Right atrium auricular region (tissue), 2 donors: ENCODE measurements around the gene YPEL1. TPM values are rescaled to one million over a fixed set of nuclear protein-coding genes. Genes with fewer than 3 reads are reported as not detected.
"Not testable (repeated sequence)": the region's sequence is repeated elsewhere in the genome, so short reads cannot be mapped to it uniquely, and the experiment has no call there.

Experiments
- DNase-seq: peaks from one replicate; pipeline ENCODE4 v3.0.0-alpha.2; 2019; ENCODE audit warnings: low spot score
- H3K27ac ChIP-seq, 2 donors: fragments of 200-600 bp; sonication (generic); 1 replicate in 1 of 2; 2 replicates in 1 of 2; pipeline ENCODE4 v1.5.1; 2016 to 2019
- H3K27me3 ChIP-seq, 2 donors: fragments of 200-600 bp; sonication (generic); one replicate each; pipeline versions ENCODE4 v1.5.1 to v1.6.0; 2017 to 2019
- H3K36me3 ChIP-seq: fragments of 200-600 bp; sonication (generic); one replicate; pipeline ENCODE4 v1.5.1; 2016
- H3K4me1 ChIP-seq, 2 donors: fragments of 200-600 bp; sonication (generic); one replicate each; pipeline versions ENCODE4 v1.5.1 to v1.6.0; 2017 to 2019
- H3K4me3 ChIP-seq, 2 donors: fragments of 200-600 bp; sonication (generic); 1 replicate in 1 of 2; 2 replicates in 1 of 2; pipeline ENCODE4 v1.5.1; 2017 to 2019; ENCODE audit warnings: mild to moderate bottlenecking in 1 of 2, moderate library complexity in 1 of 2
- H3K9me3 ChIP-seq, 2 donors: fragments of 200-600 bp; sonication (generic); one replicate each; pipeline ENCODE4 v1.5.1; 2019
- CTCF ChIP-seq, 2 donors: fragments of 200-600 bp; sonication (generic); IDR thresholded peaks; one replicate each; pipeline ENCODE4 v1.5.1; 2019; ENCODE audit warnings: antibody characterized with exemption in 2 of 2
- total RNA-seq, 2 donors: library from RNA; depleted of rRNA; stranded (reverse); fragments of >200 nt; gene quantifications; one replicate each; pipeline ENCODE4 v1.1.0, GENCODE V29; 2016

YPEL1 gene
- total RNA-seq, 2 donors from 2014 or later = 5.0 to 11.5 TPM

- DNase-seq = no peak
- H3K27me3 ChIP-seq = no peaks in the 10 kb centered on the region
- TF ChIP-seq CTCF (IDR thresholded peaks at IDR 0.05) = no peak
- H3K4me1 ChIP-seq = no peaks in the 10 kb centered on the region
- H3K36me3 ChIP-seq = no peaks in the 10 kb centered on the region
- H3K9me3 ChIP-seq = no peaks in the 10 kb centered on the region
- no peak overlapping the region for H3K27ac ChIP-seq
- H3K4me3 ChIP-seq = no peak overlapping the region
Observed at GRCh38 chr22:21725956-21726649, 9.5 kb downstream of the YPEL1 start.

- not testable (repeated sequence) for H3K9me3 ChIP-seq, DNase-seq, H3K4me1 ChIP-seq, H3K36me3 ChIP-seq, H3K4me3 ChIP-seq, H3K27ac ChIP-seq, H3K27me3 ChIP-seq
Observed at GRCh38 chr22:21724496-21724895, 11.1 kb downstream of the YPEL1 start.

- H3K27me3 ChIP-seq, H3K27ac ChIP-seq, DNase-seq, H3K4me3 ChIP-seq, H3K9me3 ChIP-seq, H3K36me3 ChIP-seq, H3K4me1 ChIP-seq: not testable (repeated sequence)
Observed at GRCh38 chr22:21721195-21721852, 14.3 kb downstream of the YPEL1 start.

GRCh38 chr22:21720191-21720859 lies 15.3 kb downstream of the YPEL1 start:
- H3K36me3 ChIP-seq, H3K9me3 ChIP-seq, H3K4me3 ChIP-seq, H3K27me3 ChIP-seq, H3K27ac ChIP-seq, H3K4me1 ChIP-seq, DNase-seq: not testable (repeated sequence)

GRCh38 chr22:21719024-21719423 lies 16.6 kb downstream of the YPEL1 start:
- Histone ChIP-seq H3K36me3 (no peaks in the 10 kb centered on the region), H3K4me1 (peaks cover 0 to 2% of the 10 kb centered on the region in 2 donors), H3K4me3 (no peak overlapping the region), H3K9me3 (no peaks in the 10 kb centered on the region), H3K27ac (no peak overlapping the region), H3K27me3 (no peaks in the 10 kb centered on the region)
- TF ChIP-seq CTCF (IDR thresholded peaks at IDR 0.05) = no peak
- no peak for DNase-seq

GRCh38 chr22:21718499-21718898 lies 17.1 kb downstream of the YPEL1 start:
- TF ChIP-seq CTCF (IDR thresholded peaks at IDR 0.05) = no peak
- H3K4me3 ChIP-seq = no peak overlapping the region
- no peaks in the 10 kb centered on the region for H3K27me3 ChIP-seq
- H3K36me3 ChIP-seq = no peaks in the 10 kb centered on the region
- H3K27ac ChIP-seq = no peak overlapping the region
- H3K4me1 ChIP-seq = peaks cover 0 to 8% of the 10 kb centered on the region in 2 donors
- no peak for DNase-seq
- no peaks in the 10 kb centered on the region for H3K9me3 ChIP-seq

- not testable (repeated sequence) for H3K4me3 ChIP-seq, H3K9me3 ChIP-seq, DNase-seq, H3K27ac ChIP-seq, H3K36me3 ChIP-seq, H3K27me3 ChIP-seq
- H3K4me1 ChIP-seq = peaks cover 0 to 15% of the 10 kb centered on the region in 2 donors
Observed at GRCh38 chr22:21716395-21717122, 19.0 kb downstream of the YPEL1 start.
